NCI-H1694 (cell line): ENCODE measurements around the gene FBXL4.
"Not testable (repeated sequence)": the region's sequence is repeated elsewhere in the genome, so short reads cannot be mapped to it uniquely, and the experiment has no call there.

Experiments used
- DNase-seq: peaks from one replicate; lab custom pipeline; 2025; lab: John Stamatoyannopoulos, UW

FBXL4 gene

GRCh38 chr6:98945311-98946115 is 2.2 kb downstream of the FBXL4 start:
- no peak for DNase-seq

DNA sequence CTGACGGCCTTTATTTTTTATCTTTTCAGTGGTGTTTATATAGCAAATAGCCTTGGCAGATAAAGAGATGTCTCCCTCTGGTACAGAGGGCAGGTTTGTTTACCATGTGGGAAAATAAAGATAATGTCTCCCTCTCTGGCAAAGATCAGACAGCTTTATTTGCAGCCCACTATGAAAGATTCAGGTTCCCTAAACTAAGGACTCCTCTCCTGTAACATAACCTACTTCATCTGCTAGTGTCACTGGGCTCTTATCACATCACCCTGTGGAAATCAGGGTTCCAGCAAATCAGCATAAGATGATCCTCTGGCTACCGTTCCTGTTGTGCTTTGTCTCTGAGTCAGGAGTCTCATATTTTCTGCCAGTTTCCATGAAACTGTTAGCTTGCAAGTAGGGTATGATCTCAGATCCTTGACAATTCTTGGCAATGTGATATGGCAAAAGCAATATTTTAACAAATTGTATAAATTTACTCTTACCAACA is 3.1 kb downstream of the FBXL4 start:
- no peak for DNase-seq

DNA sequence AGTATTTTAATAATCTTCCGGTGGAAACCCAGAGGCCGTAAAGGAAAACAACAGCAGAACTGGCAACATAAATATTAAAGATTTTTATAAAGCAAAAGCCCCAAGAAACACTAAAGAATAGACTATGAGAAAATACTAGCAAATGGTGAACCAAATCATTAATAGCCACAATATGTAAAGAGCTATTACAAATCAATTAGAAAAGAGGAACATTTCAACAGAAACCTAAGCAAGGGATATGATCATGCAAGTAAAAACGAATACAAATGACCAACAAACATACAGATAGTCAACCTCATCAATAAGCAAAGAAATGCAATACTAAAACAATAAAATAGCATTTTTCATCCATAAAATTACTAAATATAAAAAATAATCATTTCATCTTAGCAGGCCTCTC is 3.6 kb downstream of the FBXL4 start:
- DNase-seq = no peak

- no peak for DNase-seq
These were observed 5.4 kb downstream of the FBXL4 start for GRCh38 chr6:98942263-98942803.

GRCh38 chr6:98941319-98941718 is 6.4 kb downstream of the FBXL4 start:
- no peak for DNase-seq

DNA sequence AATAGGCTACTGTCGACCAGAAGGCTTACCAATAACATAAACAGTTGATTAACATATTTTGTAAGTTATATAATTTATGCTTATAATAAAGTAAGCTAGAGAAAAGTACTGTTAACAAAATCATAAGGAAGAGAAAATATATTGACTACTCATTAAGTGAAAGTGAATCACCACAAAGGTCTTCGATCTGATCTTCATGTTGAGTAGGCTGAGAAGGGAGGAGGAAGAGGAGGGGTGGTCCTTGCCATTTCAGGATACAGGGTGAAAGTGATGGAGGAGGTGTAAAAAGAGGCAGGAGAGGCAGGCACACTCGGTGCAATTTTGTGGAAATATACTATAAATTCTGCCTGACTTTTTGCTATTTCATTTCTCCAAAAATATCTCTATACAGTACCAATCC is 10.4 kb downstream of the FBXL4 start:
- DNase-seq = no peak

DNA sequence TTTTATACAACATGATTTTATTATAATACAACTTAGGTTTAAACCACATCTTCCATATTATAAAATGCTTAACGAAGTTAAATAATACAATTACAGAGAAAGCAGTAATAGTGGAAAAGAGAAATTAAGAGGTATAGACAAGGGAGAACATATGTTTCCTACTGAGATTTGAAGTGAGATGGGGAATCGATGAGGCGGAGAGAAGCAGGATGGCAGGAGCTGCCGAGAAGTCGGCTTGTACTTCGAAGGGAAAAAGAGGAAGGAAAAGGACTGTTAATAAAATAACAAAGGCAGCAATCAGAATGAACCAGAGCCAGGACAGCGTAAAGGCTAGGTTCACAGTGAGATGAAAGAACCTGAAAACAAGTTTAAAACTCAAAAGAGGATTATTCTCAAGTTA is 15.4 kb downstream of the FBXL4 start:
- no peak for DNase-seq

DNA sequence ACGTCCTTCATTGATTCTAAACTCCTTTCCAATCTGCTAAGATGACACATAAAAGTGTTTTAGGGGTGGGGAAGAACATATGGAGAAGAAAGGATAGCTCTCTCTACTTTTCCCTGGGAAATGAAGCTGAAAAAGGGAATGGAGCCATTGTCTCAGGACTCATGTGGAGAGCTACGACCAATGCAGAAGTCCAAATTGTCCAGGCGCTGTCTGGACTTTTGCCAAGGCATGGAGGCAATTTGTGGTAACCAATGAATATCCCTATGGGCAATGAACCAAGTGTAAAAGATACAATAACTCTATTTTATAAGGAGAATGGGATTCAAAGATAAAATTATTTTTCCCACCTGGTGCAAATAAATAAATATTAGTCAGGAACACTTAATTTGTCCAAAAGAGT is 16.1 kb downstream of the FBXL4 start:
- DNase-seq = no peak

GRCh38 chr6:98929498-98930060 is 18.2 kb downstream of the FBXL4 start:
- DNase-seq = no peak

GRCh38 chr6:98928688-98929087 is 19.1 kb downstream of the FBXL4 start:
- no peak for DNase-seq

GRCh38 chr6:98927534-98927933 is 20.2 kb downstream of the FBXL4 start:
- no peak for DNase-seq

DNA sequence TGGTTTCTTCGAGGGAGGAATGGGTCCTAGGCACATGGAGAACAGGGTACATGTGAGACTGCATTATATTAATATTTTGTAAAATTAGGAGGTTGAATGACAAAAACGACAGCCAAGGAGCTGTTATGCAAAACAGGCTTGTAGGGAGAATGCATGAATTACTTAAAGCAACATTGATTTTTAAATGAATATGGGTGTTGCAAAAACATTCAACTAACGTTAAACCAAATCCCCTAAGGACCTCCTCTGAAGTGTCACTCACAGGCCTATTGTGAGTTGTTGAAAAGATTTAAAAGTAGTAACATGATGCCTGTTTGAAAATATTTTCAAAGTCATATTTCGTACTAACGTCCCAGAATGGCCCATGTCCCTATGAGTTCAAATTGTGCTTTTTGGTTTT is 21.9 kb downstream of the FBXL4 start:
- no peak for DNase-seq

GRCh38 chr6:98924647-98925046 is 23.1 kb downstream of the FBXL4 start:
- no peak for DNase-seq

DNA sequence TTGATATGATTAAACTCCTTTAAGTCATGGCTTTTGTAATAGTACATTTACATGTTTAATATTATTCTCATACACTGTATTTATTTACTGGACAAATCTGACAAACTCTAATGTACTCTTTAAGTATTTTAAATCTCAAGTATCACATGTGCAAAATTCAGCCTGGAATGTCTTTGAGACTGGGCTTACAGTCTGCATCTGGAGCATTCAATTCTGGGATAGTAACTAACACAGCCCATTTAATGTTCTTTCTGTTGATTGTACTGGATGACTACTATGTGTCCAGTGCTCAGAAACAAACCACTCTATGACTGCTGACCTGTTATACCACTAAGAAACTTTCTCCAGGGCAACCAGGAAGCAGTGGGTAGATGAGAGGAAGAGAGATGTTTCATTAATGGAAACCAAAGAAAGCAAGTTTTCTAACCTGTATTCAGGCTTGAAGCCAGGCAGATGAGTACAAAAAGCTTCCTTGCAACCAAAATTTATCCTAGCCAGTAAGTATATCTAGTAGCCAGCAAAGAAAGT is 26.8 kb downstream of the FBXL4 start:
- DNase-seq = no peak

DNA sequence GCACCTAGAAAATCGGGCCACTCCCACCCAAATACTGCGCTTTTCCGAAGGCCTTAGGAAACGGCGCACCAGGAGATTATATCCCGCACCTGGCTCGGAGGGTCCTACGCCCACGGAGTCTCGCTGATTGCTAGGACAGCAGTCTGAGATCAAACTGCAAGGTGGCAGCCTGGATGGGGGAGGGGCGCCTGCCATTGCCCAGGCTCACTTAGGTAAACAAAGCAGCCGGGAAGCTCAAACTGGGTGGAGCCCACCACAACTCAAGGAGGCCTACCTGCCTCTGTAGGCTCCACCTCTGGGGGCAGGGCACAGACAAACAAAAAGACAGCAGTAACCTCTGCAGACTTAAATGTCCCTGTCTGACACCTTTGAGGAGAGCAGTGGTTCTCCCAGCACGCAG is 36.8 kb downstream of the FBXL4 start:
- DNase-seq = not testable (repeated sequence)

GRCh38 chr6:98909236-98909635 is 38.5 kb downstream of the FBXL4 start:
- DNase-seq = no peak

DNA sequence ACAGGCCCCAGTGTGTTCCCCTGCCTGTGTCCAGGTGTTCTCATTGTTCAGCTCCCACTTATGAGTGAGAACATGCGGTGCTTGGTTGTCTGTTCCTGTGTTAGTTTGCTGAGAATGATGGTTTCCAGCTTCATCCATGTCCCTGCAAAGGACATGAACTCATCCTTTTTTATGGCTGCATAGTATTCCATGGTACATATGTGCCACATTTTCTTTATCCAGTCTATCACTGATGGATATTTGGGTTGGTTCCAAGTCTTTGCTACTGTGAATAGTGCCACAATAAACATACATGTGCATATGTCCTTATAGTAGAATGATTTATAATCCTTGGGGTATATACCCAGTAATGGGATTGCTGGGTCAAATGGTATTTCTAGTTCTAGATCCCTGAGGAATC is 41.4 kb downstream of the FBXL4 start:
- not testable (repeated sequence) for DNase-seq

- DNase-seq = no peak
These were observed 42.0 kb downstream of the FBXL4 start for GRCh38 chr6:98905759-98906158.

DNA sequence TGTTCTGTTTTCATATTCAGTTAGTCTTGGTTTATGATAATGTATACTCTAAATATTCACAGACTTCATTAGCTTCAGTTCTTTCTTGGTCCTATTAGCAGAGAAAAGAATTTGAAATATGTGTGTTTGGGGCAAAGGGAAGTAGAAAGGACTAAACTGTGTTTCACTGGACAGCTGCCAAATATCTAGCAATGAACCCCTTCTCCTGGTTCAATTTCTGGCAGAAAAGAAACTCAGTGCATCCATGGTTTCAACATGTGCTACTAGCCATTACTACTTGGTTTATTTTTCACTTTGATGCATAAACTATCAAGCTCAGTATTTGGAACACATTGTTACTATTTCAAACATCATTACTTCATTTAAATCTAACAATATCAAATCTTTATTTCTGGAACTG is 43.6 kb downstream of the FBXL4 start:
- no peak for DNase-seq

DNA sequence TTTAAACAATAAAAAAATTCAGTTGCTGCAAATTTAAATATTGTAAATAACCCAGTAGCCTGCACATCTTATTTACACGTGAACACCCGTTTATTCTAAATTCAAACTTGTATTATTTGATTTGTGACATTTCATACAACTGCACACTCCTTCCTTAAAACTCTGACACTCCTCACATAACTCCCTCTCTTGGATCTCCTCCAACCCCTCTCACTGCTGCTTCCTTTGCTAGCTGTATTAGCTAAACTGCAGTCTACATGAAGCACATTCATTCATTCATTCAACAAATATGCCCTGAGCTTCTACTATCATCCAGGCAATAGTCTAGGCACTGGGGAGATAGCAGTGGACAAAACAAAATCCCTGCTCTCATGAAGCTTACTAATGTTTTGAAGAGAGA is 47.0 kb downstream of the FBXL4 start:
- DNase-seq = no peak

GRCh38 chr6:98894810-98895209 is 52.9 kb downstream of the FBXL4 start:
- DNase-seq = no peak

DNA sequence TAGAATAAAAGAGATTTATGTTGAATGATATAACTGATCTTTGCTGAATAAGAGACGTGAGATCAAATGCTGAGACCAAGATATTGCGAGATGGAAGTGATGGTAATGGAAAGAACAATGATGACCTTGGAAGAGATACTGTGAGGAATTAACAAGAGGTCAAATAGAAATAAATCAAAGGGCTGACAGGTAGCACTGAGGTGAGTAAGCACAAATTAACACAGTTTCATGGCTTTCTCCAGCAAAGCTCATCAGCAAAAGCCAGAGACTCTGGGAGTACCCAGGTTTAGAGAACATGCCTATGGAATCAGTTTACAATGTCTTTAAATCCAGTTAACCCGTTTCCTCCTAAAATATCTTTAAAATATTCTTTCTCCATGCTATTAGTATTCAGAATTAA is 60.1 kb downstream of the FBXL4 start:
- no peak for DNase-seq

- DNase-seq = no peak
These were observed 62.4 kb downstream of the FBXL4 start for GRCh38 chr6:98885330-98885729.
